ENCODE data around the gene SYT17. TPM values are rescaled to one million over a fixed set of nuclear protein-coding genes. Genes with fewer than 3 reads are reported as not detected.

Gene SYT17
- polyA plus RNA-seq, 4 donors, result 1.3 to 11.4 (median 9.7) TPM

GRCh38 chr16:19242987-19243575 is 75.0 kb downstream of the SYT17 start:
- no peak for DNase-seq (ENCODE audit: low read depth in 4 of 4, low spot score in 3 of 4)

GRCh38 chr16:19245326-19245925 is 77.4 kb downstream of the SYT17 start:
- DNase-seq (ENCODE audit: low read depth in 4 of 4, low spot score in 3 of 4), result no peak

- DNase-seq (ENCODE audit: low read depth in 4 of 4, low spot score in 3 of 4), result no peak
Observed at GRCh38 chr16:19252904-19253303, 84.9 kb downstream of the SYT17 start.

GRCh38 chr16:19254611-19255010 is 86.6 kb downstream of the SYT17 start:
- DNase-seq (ENCODE audit: low read depth in 4 of 4, low spot score in 3 of 4), result no peak

GRCh38 chr16:19264123-19264673 is 96.2 kb downstream of the SYT17 start:
- DNase-seq (ENCODE audit: low read depth in 4 of 4, low spot score in 3 of 4), result no peak

- no peak for DNase-seq (ENCODE audit: low read depth in 4 of 4, low spot score in 3 of 4)
Observed at GRCh38 chr16:19265380-19265930, 97.4 kb downstream of the SYT17 start.

GRCh38 chr16:19266774-19267173 is 98.7 kb downstream of the SYT17 start:
- no peak for DNase-seq (ENCODE audit: low read depth in 4 of 4, low spot score in 3 of 4)

GRCh38 chr16:19269098-19269497 is 101.1 kb downstream of the SYT17 start:
- DNase-seq (ENCODE audit: low read depth in 4 of 4, low spot score in 3 of 4), result no peak

- no peak for DNase-seq (ENCODE audit: low read depth in 4 of 4, low spot score in 3 of 4)
Observed at GRCh38 chr16:19274165-19274797, 106.2 kb downstream of the SYT17 start.

GRCh38 chr16:19278403-19278802 is 110.4 kb downstream of the SYT17 start:
- DNase-seq (ENCODE audit: low read depth in 4 of 4, low spot score in 3 of 4), result no peak

- no peak for DNase-seq (ENCODE audit: low read depth in 4 of 4, low spot score in 3 of 4)
Observed at GRCh38 chr16:19281246-19281645, 113.2 kb downstream of the SYT17 start.

- no peak for DNase-seq (ENCODE audit: low read depth in 4 of 4, low spot score in 3 of 4)
Observed at GRCh38 chr16:19282101-19282500, 114.1 kb downstream of the SYT17 start.

GRCh38 chr16:19283637-19284036 is 115.6 kb downstream of the SYT17 start:
- DNase-seq (ENCODE audit: low read depth in 4 of 4, low spot score in 3 of 4), result no peak

GRCh38 chr16:19284207-19284606 is 116.2 kb downstream of the SYT17 start:
- no peak for DNase-seq (ENCODE audit: low read depth in 4 of 4, low spot score in 3 of 4)

- no peak for DNase-seq (ENCODE audit: low read depth in 4 of 4, low spot score in 3 of 4)
Observed at GRCh38 chr16:19285431-19285830, 117.4 kb downstream of the SYT17 start, which contains the start of gene CLEC19A. Gene CLEC19A (plus strand): TSS chr16:19285731. CDS start chr16:19285852, 121 bp downstream.

GRCh38 chr16:19286827-19287226 is 118.8 kb downstream of the SYT17 start:
- no peak for DNase-seq (ENCODE audit: low read depth in 4 of 4, low spot score in 3 of 4)

GRCh38 chr16:19287241-19287640 is 119.2 kb downstream of the SYT17 start:
- no peak for DNase-seq (ENCODE audit: low read depth in 4 of 4, low spot score in 3 of 4)

- no peak for DNase-seq (ENCODE audit: low read depth in 4 of 4, low spot score in 3 of 4)
Observed at GRCh38 chr16:19288872-19289799, 121.1 kb downstream of the SYT17 start.

- DNase-seq (ENCODE audit: low read depth in 4 of 4, low spot score in 3 of 4), result no peak
Observed at GRCh38 chr16:19289811-19290485, 121.9 kb downstream of the SYT17 start.

GRCh38 chr16:19290860-19291259 is 122.8 kb downstream of the SYT17 start:
- no peak for DNase-seq (ENCODE audit: low read depth in 4 of 4, low spot score in 3 of 4)
